NCI-H2029 (cell line): ENCODE measurements around the gene ZNF648.
"Not testable (repeated sequence)": the region's sequence is repeated elsewhere in the genome, so short reads cannot be mapped to it uniquely, and the experiment has no call there.

ENCODE experiments used
- DNase-seq: peaks from one replicate; lab custom pipeline; 2025; lab: John Stamatoyannopoulos, UW

The ZNF648 gene, protein sequence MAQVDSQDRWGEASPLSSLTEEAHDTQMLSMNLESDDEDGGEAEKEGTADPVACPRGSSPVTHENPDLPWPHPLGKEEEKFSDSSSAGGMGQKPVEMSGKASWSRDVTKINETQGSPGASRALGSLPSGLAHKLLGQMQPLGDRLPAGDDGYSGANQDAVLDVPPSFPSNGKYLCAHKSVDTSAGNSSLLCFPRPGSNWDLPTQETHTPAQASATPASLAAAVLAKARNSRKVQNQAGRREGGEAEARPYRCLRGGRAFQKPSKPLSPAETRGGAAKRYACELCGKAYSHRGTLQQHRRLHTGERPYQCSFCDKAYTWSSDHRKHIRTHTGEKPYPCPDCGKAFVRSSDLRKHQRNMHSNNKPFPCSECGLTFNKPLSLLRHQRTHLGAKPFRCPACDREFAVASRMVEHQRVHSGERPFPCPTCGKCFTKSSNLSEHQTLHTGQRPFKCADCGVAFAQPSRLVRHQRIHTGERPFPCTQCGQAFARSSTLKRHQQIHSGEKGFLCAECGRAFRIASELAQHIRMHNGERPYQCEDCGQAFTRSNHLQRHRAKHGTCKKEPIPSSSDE

DNA sequence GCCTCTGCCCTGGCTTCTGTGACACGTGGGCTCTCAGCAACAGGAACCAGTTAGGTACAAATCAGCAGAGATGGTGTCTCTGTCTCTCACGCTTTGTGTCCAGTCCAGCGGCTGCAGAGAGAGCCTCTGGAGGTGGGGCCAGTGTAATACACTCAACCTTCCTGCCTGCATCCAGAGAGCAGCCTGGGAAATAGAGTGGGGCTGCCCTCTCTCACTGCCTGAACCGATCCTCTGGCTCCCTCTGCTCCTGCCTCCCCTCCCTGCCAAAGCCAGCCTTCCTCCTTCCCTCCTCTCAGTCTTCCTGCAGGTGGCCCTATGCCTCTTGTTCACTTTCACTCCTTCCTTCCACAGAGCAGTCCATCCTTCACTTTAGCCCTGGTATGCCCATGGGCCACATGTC lies at the start of gene ZNF648:
Gene ZNF648 (minus strand): TSS at position 119 of the 400 bp plus-strand sequence. CDS start 3,702 bp downstream, outside the sequence.
- no peak for DNase-seq

DNA sequence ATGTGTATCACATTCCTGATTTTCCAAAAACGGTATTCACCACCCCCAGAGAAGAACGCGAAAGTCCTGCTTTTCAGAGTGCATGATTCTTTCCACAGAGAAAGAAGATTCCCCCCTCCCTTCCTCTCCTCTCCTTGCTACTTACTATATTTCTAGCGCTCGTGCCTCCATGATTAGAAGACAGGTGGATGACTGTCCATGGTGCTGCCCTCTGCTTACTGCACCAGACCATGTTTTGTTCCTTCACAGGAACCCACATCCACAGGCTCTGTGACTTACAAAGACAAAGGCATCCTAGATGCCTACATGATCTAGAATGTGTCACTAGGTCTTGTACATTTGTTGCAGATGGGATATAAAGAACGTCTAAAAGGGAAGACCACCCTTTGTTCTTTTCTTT lies 49.1 kb upstream of the ZNF648 start:
- no peak for DNase-seq

DNA sequence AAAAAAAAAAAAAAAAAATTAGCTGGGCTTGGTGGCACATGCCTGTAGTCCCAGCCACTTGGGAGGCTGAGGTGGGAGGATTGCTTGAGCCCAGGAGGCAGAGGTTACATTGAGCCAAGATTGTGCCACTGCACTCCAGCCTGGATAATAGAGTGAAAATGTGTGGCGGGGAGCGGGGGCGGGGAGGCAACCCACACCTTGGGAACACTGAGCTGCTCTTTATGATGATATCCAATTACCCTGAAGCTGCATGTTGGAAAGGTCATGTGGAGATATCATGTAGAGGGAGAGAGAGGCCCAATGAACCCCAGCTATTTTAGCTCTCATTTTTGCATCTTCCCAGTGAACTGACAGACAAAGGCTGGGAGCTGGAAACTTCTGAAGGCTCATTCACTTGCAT lies 48.3 kb upstream of the ZNF648 start:
- DNase-seq: no peak

DNA sequence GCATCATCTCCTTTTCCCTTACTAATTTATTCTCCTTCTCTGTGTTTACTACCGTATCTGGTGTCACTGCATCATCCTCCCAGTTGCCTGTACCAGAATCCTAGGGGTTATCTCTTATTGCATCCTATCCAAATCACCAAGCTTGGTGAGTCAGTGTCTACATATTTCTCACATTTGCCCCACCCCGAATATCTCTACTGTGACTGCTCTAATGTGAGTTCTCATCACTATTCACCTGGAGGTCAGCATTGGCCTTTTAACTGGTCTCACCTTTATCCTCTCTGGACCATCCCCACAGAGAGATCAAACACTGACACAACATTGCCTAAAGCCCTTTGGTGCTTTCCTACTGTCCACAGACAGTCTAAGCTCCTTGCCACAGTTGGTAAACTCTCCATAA lies 45.7 kb upstream of the ZNF648 start:
- DNase-seq: no peak

DNA sequence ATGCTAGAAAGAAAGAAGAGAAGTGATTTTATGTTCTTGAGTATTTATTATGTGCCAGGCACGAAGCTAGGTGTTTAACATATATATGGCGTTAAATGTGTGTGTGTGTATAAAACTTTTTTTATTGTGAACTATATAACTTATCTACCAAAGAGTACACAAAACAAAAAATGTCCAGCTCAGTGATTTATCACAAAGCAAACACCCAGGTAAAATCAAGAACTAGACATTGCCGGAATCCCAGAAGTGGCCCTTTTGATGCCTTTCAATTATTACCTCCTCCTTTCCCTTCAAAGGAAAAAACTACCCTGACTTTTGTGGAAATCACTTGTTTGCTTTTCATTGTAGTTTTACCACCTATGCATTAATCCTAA lies 40.5 kb upstream of the ZNF648 start:
- DNase-seq: no peak

DNA sequence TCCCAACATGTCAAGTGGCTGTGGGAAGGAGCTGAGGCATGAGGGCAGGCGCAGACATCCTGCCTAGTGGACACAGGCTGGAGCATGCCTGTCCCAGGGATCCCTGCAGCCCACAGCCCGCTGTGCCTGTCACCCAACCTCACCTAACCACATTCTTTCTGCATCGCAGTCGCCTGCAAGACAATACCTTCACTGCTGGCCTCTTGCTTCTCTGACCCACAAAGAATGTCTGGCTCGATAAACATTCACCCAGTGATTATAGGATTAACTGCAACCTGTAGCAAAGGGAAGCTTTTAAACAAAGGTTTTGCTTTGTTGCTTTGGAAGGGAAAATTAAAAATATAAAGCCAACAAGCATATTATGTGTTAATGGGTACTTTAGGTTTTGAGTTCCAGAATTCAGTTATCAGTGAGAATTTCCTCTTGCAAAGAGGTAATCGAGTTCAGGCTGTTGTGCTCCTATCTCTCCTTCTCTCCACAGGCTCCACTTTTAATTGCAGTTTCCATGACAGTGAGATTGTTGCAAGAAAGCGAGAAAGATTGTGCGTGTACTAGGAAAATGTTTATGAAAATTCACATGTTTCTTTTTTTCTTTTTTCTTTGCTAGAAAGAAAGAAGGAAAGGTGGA lies 40.0 kb upstream of the ZNF648 start:
- no peak for DNase-seq

DNA sequence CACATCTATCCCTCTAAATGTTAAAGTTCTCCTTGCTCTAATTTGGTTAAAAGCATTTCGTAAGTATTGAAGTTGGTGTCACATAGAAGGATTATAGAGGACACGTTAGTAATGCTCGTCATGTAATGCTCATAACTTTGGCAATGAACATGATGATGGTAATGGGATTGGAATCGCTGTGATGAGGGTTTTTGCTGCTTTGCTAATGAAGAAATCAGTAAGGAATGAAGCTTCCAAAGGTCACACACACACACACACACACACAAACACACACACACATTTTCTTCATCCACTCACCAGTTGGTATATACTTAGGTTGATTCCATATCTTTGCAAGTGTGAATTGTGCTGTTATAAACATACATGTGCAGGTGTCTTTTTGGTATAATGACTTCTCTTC lies 36.8 kb upstream of the ZNF648 start:
- no peak for DNase-seq

DNA sequence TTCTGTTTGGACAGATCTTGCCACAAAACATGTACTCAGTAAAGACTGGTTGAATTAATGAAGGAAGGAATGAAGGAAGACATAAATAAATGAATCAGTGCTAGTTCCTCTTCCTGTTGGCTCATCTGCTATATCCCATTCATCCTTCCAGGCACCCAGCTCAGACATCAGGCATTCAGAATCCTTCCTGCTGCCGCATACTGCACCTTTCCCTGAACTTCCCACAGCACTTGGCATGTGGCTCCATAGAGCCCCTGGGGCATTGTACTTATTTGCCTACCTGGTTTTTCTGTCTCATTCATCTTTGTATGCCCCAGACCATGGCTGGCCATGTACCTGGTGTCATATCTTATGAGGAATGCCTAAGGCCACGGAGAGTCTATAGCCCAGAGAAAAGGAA lies 34.4 kb upstream of the ZNF648 start:
- DNase-seq: no peak

DNA sequence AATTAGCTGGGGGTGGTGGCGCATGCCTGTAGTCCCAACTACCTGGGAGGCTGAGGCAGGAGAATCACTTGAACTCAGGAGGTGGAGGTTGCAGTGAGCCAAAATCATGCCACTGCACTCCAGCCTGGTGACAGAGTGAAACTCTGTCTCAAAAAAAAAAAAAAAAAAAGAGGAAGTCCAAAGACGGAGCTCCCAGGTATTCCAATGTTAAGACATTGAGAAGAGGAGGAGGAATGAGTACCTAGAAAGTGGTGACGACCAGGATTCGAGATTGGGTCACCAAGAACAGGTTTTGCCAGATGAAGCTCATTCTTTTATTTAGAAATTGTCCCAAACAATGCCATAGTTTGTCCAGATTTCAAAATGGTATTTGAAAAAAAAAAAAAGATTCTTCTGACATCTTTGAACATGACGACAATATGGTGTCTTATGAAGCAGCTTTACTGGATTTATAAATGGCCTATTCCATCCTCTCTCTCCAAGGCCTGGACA lies 33.0 kb upstream of the ZNF648 start:
- DNase-seq: not testable (repeated sequence)

DNA sequence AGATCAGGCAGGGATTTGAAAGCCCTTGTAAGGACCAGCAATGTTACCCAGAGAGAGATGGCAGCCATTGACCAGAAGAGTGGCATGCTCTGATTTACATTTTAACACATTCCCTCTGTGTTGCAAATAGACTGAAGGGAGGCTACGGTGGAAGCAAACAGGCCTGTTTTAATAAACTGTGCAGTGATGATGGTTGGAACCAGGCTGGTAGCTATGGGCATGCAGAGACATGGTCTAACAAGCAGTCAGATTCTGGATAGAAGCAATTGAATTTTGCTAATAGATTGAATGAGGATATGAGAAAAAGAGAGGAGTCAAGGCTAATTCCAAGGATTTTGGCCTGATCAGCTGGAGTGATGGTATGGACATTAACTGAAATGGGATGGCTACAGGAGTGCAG lies 32.3 kb upstream of the ZNF648 start:
- no peak for DNase-seq

DNA sequence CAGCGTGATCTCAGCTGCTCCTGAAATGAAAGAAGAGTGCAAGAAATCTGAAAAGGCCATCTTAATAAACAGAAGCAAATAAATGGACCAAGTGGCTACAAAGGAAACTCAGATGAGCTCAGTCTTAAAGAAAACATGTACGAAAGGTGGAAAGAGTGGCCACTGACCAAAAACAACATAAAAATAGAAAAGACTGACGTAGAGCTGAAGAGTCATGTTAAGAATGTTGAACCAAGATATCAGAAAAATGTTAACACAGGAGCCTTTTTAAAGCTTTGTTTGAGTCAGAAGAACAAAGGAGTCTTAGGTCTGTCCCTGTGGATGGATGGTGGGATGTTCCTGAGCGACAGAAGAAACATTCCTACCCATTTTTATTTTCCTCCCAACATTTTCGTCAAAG lies 30.8 kb upstream of the ZNF648 start:
- no peak for DNase-seq

DNA sequence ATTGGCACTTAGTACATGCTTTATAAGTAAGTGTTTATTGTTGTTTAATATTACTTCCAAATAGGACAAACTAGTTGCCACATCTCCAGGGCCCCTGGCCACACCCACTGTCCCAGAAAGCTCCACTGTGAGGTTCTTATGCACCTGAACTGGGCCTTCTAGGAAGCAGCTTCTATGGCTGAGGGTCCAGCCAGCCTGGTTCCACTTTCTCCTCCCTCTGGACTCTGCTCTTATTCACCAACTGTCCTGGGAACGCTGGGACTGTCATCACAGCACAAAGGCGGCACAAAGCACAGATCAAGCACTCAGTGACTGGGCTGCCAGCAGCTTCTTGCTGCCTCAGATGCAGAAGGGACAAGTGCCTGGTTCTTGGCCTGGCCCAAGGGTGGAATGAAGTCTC lies 29.6 kb upstream of the ZNF648 start:
- no peak for DNase-seq

DNA sequence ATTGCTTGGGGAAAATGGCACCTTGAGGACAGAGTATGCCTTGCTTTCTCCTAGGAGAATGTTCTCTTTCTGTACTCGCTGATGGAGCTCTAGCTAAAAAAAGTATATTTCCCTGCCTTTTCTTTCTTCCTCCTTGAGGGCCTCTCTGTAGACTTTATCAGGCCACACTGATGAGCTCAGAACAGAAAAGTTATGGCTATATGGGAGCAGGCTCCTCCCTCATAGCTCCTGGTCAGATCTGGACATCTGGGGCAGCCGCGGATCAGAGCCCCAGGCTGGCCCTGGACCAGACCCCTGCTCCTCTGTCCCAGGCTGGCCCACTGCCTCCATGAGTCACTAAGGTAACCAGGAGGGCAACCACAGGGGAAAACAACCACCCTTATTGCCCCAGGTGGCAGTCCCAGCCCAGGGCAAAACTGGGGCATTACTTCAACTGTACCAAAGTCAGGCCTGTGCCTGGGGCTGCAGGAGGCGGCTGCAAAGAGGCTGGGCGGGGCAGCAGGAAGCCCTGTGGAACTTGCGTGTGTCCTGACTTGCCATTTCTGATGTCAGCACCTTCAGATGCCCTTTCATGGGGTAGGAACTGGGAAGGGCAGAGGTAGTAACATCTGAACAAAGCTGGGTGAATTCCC lies 26.3 kb upstream of the ZNF648 start:
- no peak for DNase-seq

DNA sequence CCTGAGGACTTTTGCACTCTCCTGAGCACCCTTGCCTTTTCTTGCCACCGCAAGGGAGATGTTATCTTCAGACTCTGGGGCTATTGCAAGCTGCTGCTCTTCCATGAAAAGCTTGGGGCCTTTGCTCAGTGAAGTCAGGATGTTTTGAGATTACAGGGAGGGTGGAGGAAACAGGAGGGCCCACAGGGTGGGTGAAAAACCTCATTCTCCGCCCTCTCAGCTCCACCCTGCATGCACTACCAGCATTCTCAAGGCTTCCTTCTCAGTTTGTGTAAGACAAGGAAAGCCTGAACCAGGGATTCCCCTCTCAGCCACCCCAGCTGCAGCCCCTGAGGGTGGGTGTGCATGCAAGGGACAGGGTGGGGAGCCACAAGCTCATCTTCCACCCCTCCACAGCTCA lies 25.8 kb upstream of the ZNF648 start:
- DNase-seq: no peak

DNA sequence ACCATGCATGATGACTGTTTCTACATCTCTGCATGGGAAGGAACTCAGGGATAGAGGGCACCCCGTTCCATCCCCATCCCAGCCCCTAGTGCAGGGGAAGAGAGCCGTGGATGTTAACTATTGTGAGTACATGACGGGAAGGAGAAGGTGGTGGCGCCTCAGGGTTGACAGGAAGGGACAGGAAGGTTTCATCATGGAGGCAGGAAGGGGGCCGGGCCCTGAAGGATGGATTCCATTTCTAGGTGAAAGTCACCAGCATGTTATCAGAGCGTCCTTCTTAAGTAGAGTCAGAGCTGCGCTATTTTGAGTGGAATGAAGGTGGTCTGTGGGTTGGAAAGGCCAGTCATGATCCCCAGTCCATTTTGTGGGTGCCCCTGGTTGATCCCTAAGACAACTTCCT lies 25.1 kb upstream of the ZNF648 start:
- no peak for DNase-seq

DNA sequence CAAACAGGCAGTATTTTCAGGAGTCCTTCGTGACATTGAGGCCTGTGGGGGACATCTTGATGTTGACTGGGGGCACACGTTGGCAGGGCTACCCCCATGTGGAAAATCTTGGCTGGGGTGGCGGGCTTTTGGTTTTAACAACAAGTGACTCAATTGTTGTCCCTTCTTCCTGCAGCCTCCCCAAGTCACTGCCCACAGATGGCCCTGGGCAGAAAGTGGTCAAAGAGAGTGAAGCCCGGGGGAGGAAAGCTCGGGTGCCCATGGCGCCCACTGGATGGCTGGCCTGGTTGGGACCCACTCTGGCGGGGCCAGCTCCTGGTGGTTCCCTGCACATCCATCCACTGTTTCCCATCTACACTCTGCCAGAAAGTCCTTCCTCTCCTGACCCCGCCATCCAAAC lies 24.6 kb upstream of the ZNF648 start:
- no peak for DNase-seq

DNA sequence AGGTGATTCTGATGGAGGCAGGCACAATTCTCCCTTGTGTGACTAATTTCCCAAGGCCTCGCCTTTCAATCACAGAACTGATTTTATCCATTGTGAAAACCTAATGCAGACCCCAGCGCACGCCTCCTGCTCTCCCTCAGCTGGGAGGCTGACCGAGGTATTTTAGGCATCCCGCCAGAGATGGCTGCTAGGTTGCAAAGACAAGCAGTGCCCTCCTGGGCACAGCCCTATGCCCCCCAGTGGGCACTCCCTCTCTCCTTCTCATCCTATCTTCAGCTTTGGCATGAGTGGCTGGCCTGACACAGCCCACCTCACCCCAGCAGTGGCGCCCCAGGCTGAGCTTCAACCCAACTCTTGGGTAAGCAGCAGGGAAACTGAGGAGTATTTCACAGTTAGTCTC lies 24.2 kb upstream of the ZNF648 start:
- no peak for DNase-seq

DNA sequence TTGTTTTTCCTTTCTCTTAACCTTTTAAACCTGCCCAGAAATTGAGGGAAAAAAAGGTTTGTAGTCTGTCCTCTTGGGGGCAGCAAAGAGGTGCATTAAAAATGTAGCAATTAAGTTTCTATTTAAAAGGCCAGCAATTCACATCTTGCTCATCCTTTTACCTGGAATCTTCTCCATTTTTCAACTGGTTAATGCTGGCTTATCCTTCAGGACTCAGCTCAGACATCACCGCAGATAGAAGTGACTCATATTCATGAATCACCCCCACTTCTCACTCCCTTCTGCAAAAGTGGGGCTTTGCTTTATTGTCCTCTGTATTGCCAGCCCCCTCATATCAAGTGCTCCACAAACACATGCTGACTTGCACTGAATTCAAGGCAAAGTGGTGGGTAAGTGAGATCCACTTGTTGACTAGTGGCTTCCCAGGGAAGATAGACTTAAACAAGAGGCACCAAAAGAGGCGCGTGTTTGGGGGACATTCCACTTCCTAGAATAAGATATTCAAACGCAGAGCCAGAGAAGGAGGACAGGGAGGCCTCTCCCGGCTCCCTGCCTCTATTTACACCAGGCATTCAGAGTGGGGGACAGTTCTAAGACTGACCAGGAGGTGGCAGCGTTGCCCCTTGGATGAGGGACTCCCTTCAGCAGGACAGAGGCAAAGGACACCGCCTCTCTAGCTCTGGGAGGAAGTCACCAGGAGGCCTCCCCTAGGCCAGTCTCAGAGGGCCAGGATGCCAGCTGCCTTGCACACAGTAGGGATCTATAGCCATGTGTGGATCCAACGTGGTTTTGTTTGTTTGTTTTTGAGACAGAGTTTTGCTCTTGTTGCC lies 23.2 kb upstream of the ZNF648 start:
- peak; percentile 51 for DNase-seq

DNA sequence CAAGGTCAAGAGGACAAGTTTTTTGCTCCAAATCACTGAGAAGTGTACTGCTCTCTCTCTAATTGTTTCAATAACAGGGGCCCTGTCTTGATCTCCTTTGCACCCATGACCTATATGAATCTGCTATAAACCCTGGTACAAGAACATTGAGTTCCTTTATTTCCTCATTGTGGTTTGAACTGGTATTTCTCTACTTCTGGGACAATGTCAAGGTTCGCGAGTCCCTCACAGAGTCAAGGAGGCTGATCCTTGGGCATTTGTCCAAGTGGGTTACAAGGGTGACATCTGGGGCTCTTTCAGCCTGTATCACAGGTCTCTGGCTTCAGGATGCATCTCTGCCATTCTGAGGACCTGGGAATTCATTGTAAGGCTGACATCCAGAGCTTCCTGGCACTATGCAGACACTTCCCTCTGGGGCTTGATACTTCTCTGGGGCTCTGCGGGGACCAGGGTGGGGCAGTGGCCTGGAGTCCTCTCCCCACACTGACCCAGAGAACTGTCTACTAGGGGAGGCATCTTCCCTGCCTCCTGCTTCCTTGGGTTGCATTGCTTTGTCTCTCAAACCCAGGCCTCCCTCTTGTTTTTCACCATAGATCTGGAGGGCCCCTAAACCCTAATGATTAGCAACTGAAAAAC lies 22.5 kb upstream of the ZNF648 start:
- no peak for DNase-seq

DNA sequence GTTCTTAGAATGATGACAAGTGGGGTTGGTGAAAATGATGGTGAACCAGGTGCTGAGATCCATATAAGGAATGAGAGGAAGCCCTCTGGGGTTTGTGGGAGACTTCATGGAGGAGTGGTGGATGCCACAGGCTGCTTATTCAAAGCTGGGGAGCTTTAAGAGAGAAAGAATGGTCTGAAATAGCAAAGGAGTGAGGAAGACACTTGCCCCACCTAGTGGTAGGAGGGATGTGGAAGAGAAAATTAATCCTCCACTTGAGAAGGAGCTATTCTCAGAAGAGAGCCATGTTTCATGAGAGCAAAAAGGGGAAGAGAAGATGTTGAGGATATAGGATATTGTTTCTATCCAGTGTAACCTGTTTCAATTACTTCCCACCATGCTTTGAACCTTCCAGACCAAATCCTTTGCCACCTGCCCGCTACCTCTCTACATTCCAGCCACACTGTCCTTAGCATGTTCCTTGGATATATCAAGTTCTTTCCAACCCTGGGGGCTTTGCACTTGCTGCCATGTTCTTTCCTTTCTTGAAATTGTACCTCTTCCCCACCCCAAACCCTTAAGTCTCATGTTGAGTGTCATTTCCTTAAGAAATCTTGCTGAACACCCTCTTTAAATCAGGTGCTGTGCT lies 19.6 kb upstream of the ZNF648 start:
- DNase-seq: peak; percentile 2

DNA sequence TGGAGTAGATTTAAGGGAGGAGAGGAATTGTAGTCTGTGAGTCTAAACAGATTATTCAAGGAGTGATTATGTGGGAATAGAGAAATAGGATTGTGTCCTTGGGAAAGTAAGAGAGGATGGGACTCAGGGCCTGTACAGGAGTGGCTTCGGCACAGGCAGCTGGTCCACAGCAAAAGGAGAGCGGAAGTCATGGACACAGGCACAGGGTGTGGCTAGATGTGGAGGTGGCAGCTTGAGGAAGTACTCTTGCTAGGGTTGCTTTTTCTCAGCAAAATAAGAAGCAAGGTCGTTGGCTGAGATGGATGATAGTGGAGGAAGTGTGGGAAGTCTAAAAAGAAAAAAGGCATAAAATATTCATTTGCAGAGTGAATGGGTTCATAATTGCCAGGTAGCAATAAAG lies 18.5 kb upstream of the ZNF648 start:
- DNase-seq: no peak
